ENCODE data around the gene CFAP20DC.
"Not testable (repeated sequence)": the region's sequence is repeated elsewhere in the genome, so short reads cannot be mapped to it uniquely, and the experiment has no call there.

The CFAP20DC gene

DNA sequence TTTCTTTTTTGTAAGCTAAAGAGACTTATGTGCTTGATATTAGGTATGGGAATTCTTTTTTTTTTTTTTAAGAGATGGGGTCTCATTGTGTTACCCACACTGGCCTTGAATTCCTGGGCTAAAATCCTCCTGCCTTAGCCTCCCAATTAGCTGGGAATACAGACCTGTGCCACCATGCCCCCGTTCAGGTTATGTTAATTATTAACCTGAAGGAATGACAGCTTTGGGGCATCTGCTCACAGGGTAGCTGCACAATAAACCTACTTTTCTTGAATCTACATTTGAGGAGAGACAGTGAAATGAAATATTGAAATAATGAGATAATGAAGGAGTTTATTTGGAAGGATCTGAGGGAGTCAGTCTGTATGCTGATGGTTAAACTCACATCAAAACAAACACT, 225.0 kb downstream of the CFAP20DC start:
- Histone ChIP-seq H3K4me1 (ENCODE audit: control insufficient read depth, insufficient read depth, low read length) (no peaks in the 10 kb centered on the region), H3K36me3 (ENCODE audit: control insufficient read depth in 2 of 2, insufficient read depth in 1 of 2, low read length in 2 of 2) (no peaks in the 10 kb centered on the region), H3K9me3 (ENCODE audit: control insufficient read depth, insufficient read depth, low read depth, low read length) (no peaks in the 10 kb centered on the region), H3K4me3 (ENCODE audit: low read depth, low read length) (no peak overlapping the region), H3K27ac (ENCODE audit: extremely low read depth, low read depth, low read length) (no peak overlapping the region)
- TF ChIP-seq OVOL3 (tag by site-specific recombination; IDR thresholded peaks at IDR 0.05) (no peak), YY2 (tag by site-specific recombination; IDR thresholded peaks at IDR 0.05) (no peak), REPIN1 (tag by site-specific recombination; IDR thresholded peaks at IDR 0.05; ENCODE audit: low read depth) (no peak), ZNF311 (tag by site-specific recombination; IDR thresholded peaks at IDR 0.05; ENCODE audit: borderline replicate concordance) (no peak), SETDB1 (IDR thresholded peaks at IDR 0.05; ENCODE audit: insufficient read length, low read length) (no peak), ZNF23 (tag by site-specific recombination; IDR thresholded peaks at IDR 0.05; ENCODE audit: borderline replicate concordance) (no peak), ZNF416 (tag by site-specific recombination; IDR thresholded peaks at IDR 0.05) (no peak), ZSCAN23 (tag by site-specific recombination; IDR thresholded peaks at IDR 0.05) (no peak), ZNF391 (tag by site-specific recombination; IDR thresholded peaks at IDR 0.05; ENCODE audit: borderline replicate concordance, low read depth) (no peak), ZNF10 (tag by site-specific recombination; IDR thresholded peaks at IDR 0.05) (no peak), KLF7 (tag by site-specific recombination; IDR thresholded peaks at IDR 0.05; ENCODE audit: borderline replicate concordance) (no peak), PRDM1 (tag by site-specific recombination; IDR thresholded peaks at IDR 0.05) (no peak), ZNF175 (tag by site-specific recombination; IDR thresholded peaks at IDR 0.05) (no peak), ZNF549 (tag by site-specific recombination; IDR thresholded peaks at IDR 0.05) (no peak)
- TF ChIP-seq, protein P1, sequence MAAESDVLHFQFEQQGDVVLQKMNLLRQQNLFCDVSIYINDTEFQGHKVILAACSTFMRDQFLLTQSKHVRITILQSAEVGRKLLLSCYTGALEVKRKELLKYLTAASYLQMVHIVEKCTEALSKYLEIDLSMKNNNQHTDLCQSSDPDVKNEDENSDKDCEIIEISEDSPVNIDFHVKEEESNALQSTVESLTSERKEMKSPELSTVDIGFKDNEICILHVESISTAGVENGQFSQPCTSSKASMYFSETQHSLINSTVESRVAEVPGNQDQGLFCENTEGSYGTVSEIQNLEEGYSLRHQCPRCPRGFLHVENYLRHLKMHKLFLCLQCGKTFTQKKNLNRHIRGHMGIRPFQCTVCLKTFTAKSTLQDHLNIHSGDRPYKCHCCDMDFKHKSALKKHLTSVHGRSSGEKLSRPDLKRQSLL (tag by site-specific recombination; IDR thresholded peaks at IDR 0.05): no peak
- TF ChIP-seq, protein P2, sequence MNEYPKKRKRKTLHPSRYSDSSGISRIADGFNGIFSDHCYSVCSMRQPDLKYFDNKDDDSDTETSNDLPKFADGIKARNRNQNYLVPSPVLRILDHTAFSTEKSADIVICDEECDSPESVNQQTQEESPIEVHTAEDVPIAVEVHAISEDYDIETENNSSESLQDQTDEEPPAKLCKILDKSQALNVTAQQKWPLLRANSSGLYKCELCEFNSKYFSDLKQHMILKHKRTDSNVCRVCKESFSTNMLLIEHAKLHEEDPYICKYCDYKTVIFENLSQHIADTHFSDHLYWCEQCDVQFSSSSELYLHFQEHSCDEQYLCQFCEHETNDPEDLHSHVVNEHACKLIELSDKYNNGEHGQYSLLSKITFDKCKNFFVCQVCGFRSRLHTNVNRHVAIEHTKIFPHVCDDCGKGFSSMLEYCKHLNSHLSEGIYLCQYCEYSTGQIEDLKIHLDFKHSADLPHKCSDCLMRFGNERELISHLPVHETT (tag by site-specific recombination; IDR thresholded peaks at IDR 0.05): no peak
- POLR2A ChIA-PET: no interaction called here
- CTCF ChIA-PET: interaction anchor here (0.6 to 3.4 kb wide), 16 partner anchors 11 to 1032 kb away, joined by 3 to 29 read pairs (median 3); no protein-coding TSS in a partner anchor

DNA sequence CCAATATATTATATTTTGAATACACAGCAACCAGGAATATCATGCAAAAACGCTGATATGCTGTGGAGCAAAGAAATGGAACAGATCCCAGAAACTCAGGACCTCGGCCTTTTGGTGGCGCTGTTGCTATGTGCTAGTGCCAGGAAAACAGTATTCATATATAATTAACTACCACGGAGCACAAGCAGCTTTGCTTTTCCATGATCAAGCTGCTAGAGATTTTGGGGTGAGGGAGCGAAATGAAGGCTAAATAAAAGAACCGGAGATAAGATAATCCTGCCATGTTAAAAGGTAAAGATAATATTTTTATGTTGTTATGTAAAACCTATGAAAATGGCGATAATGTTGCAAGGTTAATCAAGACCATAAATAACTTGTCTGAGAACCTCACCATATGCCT, 225.5 kb downstream of the CFAP20DC start:
- CTCF ChIA-PET: interaction anchor here (0.6 to 3.4 kb wide), 18 partner anchors 11 to 1032 kb away, joined by 3 to 29 read pairs (median 3); no protein-coding TSS in a partner anchor
- Histone ChIP-seq H3K4me1 (ENCODE audit: control insufficient read depth, insufficient read depth, low read length) (no peaks in the 10 kb centered on the region), H3K9me3 (ENCODE audit: control insufficient read depth, insufficient read depth, low read depth, low read length) (no peaks in the 10 kb centered on the region), H3K36me3 (ENCODE audit: control insufficient read depth in 2 of 2, insufficient read depth in 1 of 2, low read length in 2 of 2) (no peaks in the 10 kb centered on the region), H3K4me3 (ENCODE audit: low read depth, low read length) (no peak overlapping the region), H3K27ac (ENCODE audit: extremely low read depth, low read depth, low read length) (no peak overlapping the region)
- POLR2A ChIA-PET: no interaction called here
- TF ChIP-seq ZNF654 (tag by site-specific recombination; IDR thresholded peaks at IDR 0.05; ENCODE audit: low read depth) (peak; percentile 74), ZNF2 (tag by site-specific recombination; IDR thresholded peaks at IDR 0.05) (peak; percentile 52; the same call in 1 of the 2 replicates), ZNF660 (tag by site-specific recombination; IDR thresholded peaks at IDR 0.05) (peak; percentile 54; the same call in 1 of the 2 replicates), ZNF843 (tag by site-specific recombination; IDR thresholded peaks at IDR 0.05) (no peak)

DNA sequence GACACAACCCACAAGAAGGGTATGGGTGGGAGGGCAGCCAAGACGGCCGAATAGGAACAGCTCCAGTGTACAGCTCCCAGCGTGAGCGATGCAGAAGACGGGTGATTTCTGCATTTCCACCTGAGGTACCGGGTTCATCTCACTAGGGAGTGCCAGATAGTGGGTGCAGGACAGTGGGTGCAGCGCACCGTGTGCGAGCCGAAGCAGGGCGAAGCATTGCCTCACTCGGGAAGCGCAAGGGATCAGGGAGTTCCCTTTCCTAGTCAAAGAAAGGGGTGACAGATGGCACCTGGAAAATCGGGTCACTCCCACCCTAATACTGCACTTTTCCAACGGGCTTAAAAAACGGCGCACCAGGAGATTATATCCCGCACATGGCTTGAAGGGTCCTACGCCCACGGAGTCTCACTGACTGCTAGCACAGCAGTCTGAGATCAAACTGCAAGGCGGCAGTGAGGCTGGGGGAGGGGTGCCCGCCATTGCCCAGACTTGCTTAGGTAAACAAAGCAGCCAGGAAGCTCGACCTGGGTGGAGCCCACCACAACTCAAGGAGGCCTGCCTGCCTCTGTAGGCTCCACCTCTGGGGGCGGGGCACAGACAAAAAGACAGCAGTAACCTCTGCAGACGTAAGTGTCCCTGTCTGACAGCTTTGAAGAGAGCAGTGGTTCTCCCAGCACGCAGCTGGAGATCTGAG, 243.1 kb downstream of the CFAP20DC start:
- H3K4me1 ChIP-seq (ENCODE audit: control insufficient read depth, insufficient read depth, low read length); CTCF ChIA-PET; H3K36me3 ChIP-seq (ENCODE audit: control insufficient read depth in 2 of 2, insufficient read depth in 1 of 2, low read length in 2 of 2); H3K9me3 ChIP-seq (ENCODE audit: control insufficient read depth, insufficient read depth, low read depth, low read length); POLR2A ChIA-PET; H3K27ac ChIP-seq (ENCODE audit: extremely low read depth, low read depth, low read length); H3K4me3 ChIP-seq (ENCODE audit: low read depth, low read length): not testable (repeated sequence)

All from HEK293 (cell line).